ENCODE results near the gene PHF24.
"Not testable (repeated sequence)": the region's sequence is repeated elsewhere in the genome, so short reads cannot be mapped to it uniquely, and the experiment has no call there.

Gene PHF24

GRCh38 chr9:34998266-34998665 lies 40.2 kb downstream of the PHF24 start:
- Mint-ChIP-seq H3K36me3 (ENCODE audit: low read depth) (peaks cover 15% of the 10 kb centered on the region), H3K27me3 (no peaks in the 10 kb centered on the region), H3K4me3 (no peak overlapping the region), H3K27ac (peak overlapping the region; percentile 70), H3K4me1 (ENCODE audit: low read depth) (peaks cover 58% of the 10 kb centered on the region), H3K9me3 (no peaks in the 10 kb centered on the region)

- Mint-ChIP-seq H3K27me3 (no peaks in the 10 kb centered on the region), H3K4me1 (ENCODE audit: low read depth) (peaks cover 44% of the 10 kb centered on the region), H3K9me3 (no peaks in the 10 kb centered on the region), H3K36me3 (ENCODE audit: low read depth) (peaks cover 15% of the 10 kb centered on the region), H3K27ac (no peak overlapping the region), H3K4me3 (no peak overlapping the region)
Observed at GRCh38 chr9:34999576-34999975, 41.5 kb downstream of the PHF24 start.

- peaks cover 44% of the 10 kb centered on the region for H3K4me1 Mint-ChIP-seq (ENCODE audit: low read depth)
- H3K36me3 Mint-ChIP-seq (ENCODE audit: low read depth): peaks cover 11% of the 10 kb centered on the region
- H3K4me3 Mint-ChIP-seq: no peak overlapping the region
- no peaks in the 10 kb centered on the region for H3K9me3 Mint-ChIP-seq
- no peaks in the 10 kb centered on the region for H3K27me3 Mint-ChIP-seq
- H3K27ac Mint-ChIP-seq: no peak overlapping the region
Observed at GRCh38 chr9:35000535-35001284, 42.6 kb downstream of the PHF24 start.

DNA sequence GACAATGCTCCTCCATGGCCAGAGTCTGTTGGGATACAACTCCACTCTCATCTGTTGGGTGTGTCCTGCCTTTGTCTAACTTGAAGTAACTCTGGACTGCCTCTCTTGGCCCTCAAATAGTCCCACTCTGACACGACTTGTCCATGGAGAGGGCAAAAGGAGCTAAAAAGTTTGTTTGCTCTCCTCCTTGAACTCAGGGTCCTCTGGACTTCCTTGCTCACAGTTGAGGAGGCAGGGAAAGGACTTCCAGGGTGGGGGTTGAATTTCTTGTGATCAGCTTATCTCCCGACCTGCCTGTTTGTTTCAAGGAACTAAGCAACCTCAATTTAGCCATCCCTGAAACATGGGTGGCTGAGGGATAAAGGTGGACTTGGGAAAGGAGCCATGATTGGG lies 43.2 kb downstream of the PHF24 start:
- H3K4me3 Mint-ChIP-seq: no peak overlapping the region
- no peaks in the 10 kb centered on the region for H3K27me3 Mint-ChIP-seq
- H3K9me3 Mint-ChIP-seq: no peaks in the 10 kb centered on the region
- H3K4me1 Mint-ChIP-seq (ENCODE audit: low read depth): peaks cover 44% of the 10 kb centered on the region
- H3K36me3 Mint-ChIP-seq (ENCODE audit: low read depth): peaks cover 10% of the 10 kb centered on the region
- peak overlapping the region; percentile 56 for H3K27ac Mint-ChIP-seq

- peaks cover 4% of the 10 kb centered on the region for H3K36me3 Mint-ChIP-seq (ENCODE audit: low read depth)
- peak overlapping the region; percentile 56 for H3K27ac Mint-ChIP-seq
- H3K27me3 Mint-ChIP-seq: no peaks in the 10 kb centered on the region
- H3K4me1 Mint-ChIP-seq (ENCODE audit: low read depth): peaks cover 41% of the 10 kb centered on the region
- no peak overlapping the region for H3K4me3 Mint-ChIP-seq
- H3K9me3 Mint-ChIP-seq: no peaks in the 10 kb centered on the region
Observed at GRCh38 chr9:35001803-35002502, 43.9 kb downstream of the PHF24 start.

DNA sequence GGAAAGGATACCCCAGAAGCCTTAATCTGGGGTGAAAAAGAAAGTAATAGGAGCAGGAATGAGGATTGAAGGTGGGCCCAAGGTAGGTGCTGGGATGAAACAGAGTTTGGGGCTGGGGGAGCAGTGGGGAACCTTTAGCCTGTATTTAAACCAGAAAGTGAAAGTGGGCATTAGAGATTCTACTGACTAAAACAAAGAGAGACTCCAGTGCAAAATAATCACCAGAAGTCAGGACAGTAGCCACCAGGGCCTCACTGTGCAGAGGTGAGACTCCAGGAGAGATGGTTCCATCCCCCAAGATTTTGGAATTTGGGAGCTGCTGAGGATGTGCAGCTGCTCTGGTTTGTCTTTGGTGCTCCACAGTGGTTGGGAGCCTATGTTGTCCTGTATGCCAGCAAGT lies 44.5 kb downstream of the PHF24 start:
- no peaks in the 10 kb centered on the region for H3K27me3 Mint-ChIP-seq
- peaks cover 36% of the 10 kb centered on the region for H3K4me1 Mint-ChIP-seq (ENCODE audit: low read depth)
- H3K4me3 Mint-ChIP-seq: no peak overlapping the region
- H3K36me3 Mint-ChIP-seq (ENCODE audit: low read depth): no peaks in the 10 kb centered on the region
- H3K9me3 Mint-ChIP-seq: no peaks in the 10 kb centered on the region
- H3K27ac Mint-ChIP-seq: no peak overlapping the region

GRCh38 chr9:35004299-35004698 lies 46.2 kb downstream of the PHF24 start:
- H3K4me1 Mint-ChIP-seq (ENCODE audit: low read depth): peaks cover 26% of the 10 kb centered on the region
- not testable (repeated sequence) for H3K27me3 Mint-ChIP-seq; H3K36me3 Mint-ChIP-seq (ENCODE audit: low read depth); H3K9me3 Mint-ChIP-seq; H3K4me3 Mint-ChIP-seq; H3K27ac Mint-ChIP-seq

GRCh38 chr9:35010351-35010958 lies 52.4 kb downstream of the PHF24 start:
- Mint-ChIP-seq H3K27me3 (no peaks in the 10 kb centered on the region), H3K36me3 (ENCODE audit: low read depth) (peaks cover 32% of the 10 kb centered on the region), H3K4me3 (no peak overlapping the region), H3K4me1 (ENCODE audit: low read depth) (no peaks in the 10 kb centered on the region), H3K27ac (no peak overlapping the region), H3K9me3 (peaks cover 22% of the 10 kb centered on the region)

GRCh38 chr9:35014517-35014916 lies 56.4 kb downstream of the PHF24 start:
- Mint-ChIP-seq H3K9me3 (peaks cover 22% of the 10 kb centered on the region), H3K4me3 (no peak overlapping the region), H3K27ac (no peak overlapping the region), H3K27me3 (no peaks in the 10 kb centered on the region), H3K4me1 (ENCODE audit: low read depth) (no peaks in the 10 kb centered on the region), H3K36me3 (ENCODE audit: low read depth) (peaks cover 32% of the 10 kb centered on the region)

DNA sequence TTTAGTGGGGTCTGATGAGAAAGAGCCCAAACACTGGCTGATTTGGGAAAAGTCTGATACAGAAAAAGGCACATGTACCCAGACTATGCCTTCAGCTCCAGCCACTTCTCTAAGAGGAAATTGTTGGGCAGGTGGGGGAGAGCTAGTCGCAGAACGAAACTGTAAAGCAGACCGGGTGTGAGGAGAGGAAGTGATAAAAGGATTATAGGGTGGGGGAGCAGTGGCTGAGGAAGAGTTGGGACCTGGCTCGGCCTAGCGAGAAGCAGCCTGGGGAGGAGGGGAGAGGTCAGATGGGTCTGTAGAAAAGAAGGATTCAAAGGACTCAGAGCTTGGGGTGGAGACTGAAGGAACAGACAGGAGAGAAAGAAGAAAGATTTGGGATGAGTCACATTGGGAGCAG lies 65.4 kb downstream of the PHF24 start:
- not testable (repeated sequence) for H3K4me1 Mint-ChIP-seq (ENCODE audit: low read depth); H3K9me3 Mint-ChIP-seq; H3K27ac Mint-ChIP-seq; H3K27me3 Mint-ChIP-seq; H3K4me3 Mint-ChIP-seq; H3K36me3 Mint-ChIP-seq (ENCODE audit: low read depth)

DNA sequence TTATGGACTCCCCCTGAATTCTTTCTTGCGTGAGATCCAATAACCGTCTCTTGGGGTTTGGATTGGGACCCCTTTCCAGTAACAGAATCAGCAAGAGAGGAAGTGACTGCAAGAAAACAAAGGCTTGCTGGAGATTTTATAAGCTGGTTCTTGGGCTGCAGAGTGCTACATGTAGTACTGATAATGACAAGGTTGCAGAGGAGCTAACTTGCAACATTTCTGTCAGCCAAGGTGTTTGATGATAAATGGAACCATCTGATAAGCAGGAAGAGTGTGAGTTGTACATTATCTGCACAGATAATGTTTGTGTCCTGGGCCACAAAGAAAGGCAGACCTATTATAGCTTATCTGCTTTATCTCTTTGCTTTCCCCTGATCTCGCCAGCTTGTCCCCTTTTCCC lies 68.6 kb downstream of the PHF24 start:
- Mint-ChIP-seq H3K4me1 (ENCODE audit: low read depth) (peaks cover 4% of the 10 kb centered on the region), H3K36me3 (ENCODE audit: low read depth) (no peaks in the 10 kb centered on the region), H3K9me3 (no peaks in the 10 kb centered on the region), H3K27ac (no peak overlapping the region), H3K27me3 (no peaks in the 10 kb centered on the region), H3K4me3 (no peak overlapping the region)

GRCh38 chr9:35027374-35027773 lies 69.3 kb downstream of the PHF24 start:
- H3K9me3 Mint-ChIP-seq: no peaks in the 10 kb centered on the region
- H3K4me3 Mint-ChIP-seq: no peak overlapping the region
- H3K27me3 Mint-ChIP-seq: no peaks in the 10 kb centered on the region

GRCh38 chr9:35027860-35028259 lies 69.8 kb downstream of the PHF24 start:
- Mint-ChIP-seq H3K9me3 (no peaks in the 10 kb centered on the region), H3K27me3 (no peaks in the 10 kb centered on the region), H3K4me1 (ENCODE audit: low read depth) (peaks cover 4% of the 10 kb centered on the region), H3K36me3 (ENCODE audit: low read depth) (no peaks in the 10 kb centered on the region), H3K4me3 (no peak overlapping the region), H3K27ac (no peak overlapping the region)

More at GRCh38 chr9:35027374-35027773, 69.3 kb downstream of the PHF24 start:
- Mint-ChIP-seq H3K27ac (no peak overlapping the region), H3K4me1 (ENCODE audit: low read depth) (peaks cover 4% of the 10 kb centered on the region), H3K36me3 (ENCODE audit: low read depth) (no peaks in the 10 kb centered on the region)

DNA sequence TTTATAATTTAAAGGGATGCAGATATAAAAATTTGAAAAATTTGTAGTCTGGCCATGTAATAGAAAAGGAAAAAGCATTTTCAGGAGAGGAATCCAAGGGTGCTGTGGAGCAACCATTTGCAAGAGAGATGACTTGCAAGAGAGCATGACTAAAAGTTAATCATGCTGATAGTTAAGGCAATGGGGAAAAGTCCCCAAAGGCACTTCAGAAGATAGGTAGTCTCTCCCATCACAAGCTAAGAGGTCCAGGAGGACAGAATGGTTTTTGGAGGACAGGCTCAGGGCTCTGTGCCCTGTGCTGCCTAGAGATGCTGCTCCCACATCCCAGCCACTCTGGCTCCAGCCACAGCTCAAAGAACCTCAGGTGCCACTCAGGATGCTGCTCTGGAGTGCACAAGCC lies 70.3 kb downstream of the PHF24 start:
- Mint-ChIP-seq H3K4me3 (no peak overlapping the region), H3K9me3 (no peaks in the 10 kb centered on the region), H3K36me3 (ENCODE audit: low read depth) (no peaks in the 10 kb centered on the region), H3K27ac (no peak overlapping the region), H3K27me3 (no peaks in the 10 kb centered on the region), H3K4me1 (ENCODE audit: low read depth) (peaks cover 4% of the 10 kb centered on the region)

GRCh38 chr9:35029241-35029640 lies 71.2 kb downstream of the PHF24 start:
- no peak overlapping the region for H3K27ac Mint-ChIP-seq
- H3K4me3 Mint-ChIP-seq: no peak overlapping the region
- H3K27me3 Mint-ChIP-seq: no peaks in the 10 kb centered on the region
- H3K36me3 Mint-ChIP-seq (ENCODE audit: low read depth): no peaks in the 10 kb centered on the region
- no peaks in the 10 kb centered on the region for H3K4me1 Mint-ChIP-seq (ENCODE audit: low read depth)
- H3K9me3 Mint-ChIP-seq: no peaks in the 10 kb centered on the region

Measured in stimulated activated naive CD8-positive, alpha-beta T cell treated with anti-CD3 and anti-CD28 coated beads, Interleukin-15, Interleukin-2, amounts not matched to agents 100 ng/mL and 50 ng/mL, for 24 hours (primary cell).